HG03378 (cell line): ENCODE data around the gene DYNC2H1.

ENCODE experiments used
- ATAC-seq: cut with Tn5 transposase; IDR thresholded peaks from one replicate; pipeline ENCODE4 v1.9.1; 2021; ENCODE audit warnings: mild to moderate bottlenecking, moderate library complexity; ENCODE audit not compliant: unreplicated experiment

DYNC2H1 gene

DNA sequence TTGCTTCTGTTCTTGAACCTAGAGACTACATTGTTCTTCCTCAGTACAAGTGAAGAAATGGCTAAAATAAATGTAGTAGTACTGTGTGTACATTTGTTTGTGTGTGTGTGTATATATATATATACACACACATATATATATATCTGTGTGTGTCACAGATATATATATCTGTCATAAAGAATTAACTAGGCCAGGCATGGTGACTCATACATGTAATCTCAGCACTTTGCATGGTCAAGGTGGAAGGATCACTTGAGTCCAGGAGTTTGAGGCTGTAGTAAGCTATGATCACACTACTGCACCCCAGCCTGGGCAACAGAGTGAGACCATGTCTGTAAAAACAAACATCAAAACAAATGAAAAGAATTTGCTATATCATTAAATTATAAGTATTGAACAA lies 164.8 kb downstream of the DYNC2H1 start:
- ATAC-seq = no peak

DNA sequence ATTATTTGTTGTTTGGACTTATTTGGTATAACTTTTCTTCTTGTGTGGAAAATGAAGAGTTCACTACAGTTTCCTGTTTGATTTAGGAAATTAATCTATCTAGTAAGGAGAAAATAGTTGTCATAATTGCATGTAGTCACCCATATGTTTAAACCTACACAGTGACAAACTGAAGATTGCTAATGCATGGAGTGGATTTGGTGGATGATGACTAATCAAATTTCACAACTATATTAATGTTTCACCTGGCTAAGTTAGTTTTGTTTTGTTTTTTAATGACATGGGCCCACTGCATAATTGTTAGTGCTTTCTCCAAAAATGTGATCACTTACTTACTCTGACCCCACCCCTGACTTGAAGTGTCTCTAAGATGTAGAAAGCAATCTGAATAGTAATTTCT lies 170.6 kb downstream of the DYNC2H1 start:
- ATAC-seq = no peak

DNA sequence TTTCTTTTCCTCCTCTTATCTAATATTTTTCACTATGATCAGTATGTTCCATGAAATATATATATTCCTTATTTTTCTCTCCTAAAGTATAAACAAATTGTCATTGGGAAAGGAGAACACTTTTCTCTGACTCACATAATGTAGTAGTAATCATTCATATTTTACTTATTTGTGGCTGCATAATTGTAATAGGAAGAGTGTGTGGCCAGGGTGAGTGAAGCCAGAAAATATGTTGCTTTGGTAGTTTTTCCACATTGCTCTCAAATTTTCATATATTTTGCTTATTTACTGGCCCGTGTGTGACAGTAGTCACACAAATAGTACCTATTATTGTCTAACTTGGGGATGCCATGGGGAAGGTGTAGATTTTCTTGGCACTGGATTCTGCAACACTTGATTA lies 172.1 kb downstream of the DYNC2H1 start:
- no peak for ATAC-seq

DNA sequence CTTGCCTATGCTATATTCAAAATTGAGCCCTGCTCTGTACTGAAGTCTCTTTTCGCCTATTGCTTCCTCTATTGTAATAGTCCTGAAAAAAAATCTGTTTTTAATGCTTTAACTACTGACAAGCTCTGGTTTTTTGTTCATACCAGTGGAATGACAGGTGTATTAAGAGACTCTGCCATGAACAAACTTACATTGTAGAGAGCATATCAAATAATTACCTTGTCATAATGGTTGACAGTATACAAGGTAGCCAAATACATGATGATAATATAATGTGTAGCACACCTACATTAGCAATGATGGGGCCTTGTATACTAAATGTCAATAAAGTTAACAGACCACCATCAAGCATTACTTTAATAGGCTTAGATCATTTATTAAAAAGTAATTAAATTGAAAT lies 175.0 kb downstream of the DYNC2H1 start:
- ATAC-seq = no peak

DNA sequence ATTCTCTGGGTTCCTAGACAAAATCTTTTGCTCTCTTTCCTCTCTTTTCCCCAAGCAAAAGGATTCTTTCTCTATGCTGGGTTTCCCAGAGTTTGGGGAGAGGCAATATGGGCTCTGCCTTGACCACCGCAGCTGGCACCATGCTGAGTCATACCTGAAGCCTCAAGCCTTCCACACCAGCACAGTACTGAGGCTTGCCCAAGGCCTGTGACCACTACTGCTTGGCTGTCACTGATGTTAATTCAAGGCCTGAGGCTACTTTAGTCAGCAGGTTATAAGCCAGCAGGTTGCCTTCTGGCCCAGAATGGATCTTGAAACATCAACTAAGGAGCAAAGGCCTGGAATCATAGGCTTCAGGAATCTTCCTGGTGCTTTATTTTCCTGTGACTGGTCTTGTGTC lies 185.3 kb downstream of the DYNC2H1 start:
- ATAC-seq = no peak

DNA sequence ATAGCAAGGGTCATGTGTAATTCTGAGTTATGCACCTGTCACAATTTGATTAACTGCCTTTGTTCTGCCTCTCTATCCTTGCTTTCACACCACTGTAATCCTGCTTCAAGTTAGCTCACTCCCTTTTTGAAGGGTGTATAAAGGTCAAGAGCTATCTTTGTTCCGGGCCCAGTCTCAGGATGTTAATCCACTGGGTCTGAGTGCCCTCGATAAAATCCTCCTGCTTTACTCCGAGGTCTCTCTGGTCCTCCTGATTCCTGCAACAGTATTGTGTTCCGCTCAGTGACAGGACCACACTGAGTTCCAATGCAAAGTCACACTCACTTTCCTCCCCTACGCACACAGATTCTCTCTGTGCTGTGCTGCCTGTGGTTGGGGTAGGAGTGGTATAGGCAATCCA lies 186.5 kb downstream of the DYNC2H1 start:
- ATAC-seq = no peak

DNA sequence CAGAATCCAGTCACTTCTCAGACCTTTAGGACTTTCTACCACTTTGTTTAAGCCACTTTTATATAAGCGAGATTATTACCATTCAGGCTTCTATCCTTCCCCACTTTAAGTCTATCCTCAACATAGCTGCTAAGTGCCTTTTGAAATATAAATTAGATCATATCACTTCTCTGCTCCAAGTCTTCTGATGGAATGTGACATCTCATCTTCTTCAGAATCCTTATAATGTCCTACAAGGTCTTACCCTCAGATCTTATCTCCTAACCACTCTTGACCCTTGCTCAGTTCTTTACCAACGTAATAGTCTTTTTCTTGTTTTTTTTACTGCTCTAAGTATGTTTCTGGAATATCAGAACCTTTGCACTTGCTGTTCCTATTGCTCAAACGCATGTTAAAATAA lies 188.7 kb downstream of the DYNC2H1 start:
- ATAC-seq = no peak

DNA sequence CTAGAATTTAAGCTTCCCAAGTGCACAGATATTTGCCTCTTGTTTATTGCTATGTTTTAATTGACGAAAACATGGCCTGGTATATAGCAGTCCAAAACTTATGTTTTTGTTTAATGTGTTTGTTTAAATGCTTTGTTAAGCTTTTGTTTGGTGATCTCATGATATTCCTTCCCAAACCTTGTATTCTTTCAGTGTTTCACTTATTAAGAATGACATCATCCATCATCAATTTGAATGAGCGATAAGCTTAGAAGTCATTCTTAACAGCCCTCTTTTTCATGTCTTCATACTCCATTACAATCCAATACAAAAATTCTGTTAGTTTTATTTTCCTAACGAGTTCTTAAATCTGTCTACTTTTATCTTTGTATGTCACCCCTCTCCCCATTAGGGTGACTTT lies 206.0 kb downstream of the DYNC2H1 start:
- ATAC-seq = no peak

DNA sequence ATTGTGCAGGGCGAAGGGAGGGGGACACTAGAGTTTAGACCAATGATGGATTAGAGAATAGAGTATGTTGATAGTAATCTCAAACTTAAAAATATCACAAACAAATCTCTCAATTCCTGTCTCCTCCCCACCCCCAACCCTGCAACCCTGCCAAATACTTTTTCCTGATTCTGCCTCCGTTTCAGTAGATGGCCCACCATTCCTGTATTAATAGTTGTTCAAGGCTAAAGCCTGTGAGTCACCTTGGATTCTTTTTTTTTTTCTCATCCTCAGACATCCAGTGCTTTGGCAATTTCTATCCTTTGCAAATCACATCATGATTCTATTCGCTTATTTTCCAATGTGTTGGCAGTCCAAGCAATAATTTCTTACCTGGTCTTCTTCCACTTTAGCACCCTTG lies 207.9 kb downstream of the DYNC2H1 start:
- no peak for ATAC-seq

DNA sequence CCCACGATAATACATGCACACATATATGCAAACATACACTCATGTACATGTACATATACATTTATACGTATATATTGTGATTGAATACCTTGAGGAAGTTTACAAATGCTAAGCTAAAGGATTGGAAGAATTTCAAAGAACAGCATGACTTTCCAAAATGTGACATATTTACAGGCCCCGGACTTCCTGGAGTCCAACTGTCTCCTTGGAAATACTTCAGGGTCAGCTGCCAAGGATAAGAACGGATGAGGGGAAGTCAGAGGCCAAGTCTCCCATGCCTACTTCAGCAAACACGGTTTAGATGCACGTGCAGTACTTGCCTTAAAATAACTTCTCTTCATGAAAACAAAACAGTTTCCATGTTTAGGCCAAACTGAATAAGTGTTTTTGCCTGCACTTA lies 213.6 kb downstream of the DYNC2H1 start:
- ATAC-seq = no peak

DNA sequence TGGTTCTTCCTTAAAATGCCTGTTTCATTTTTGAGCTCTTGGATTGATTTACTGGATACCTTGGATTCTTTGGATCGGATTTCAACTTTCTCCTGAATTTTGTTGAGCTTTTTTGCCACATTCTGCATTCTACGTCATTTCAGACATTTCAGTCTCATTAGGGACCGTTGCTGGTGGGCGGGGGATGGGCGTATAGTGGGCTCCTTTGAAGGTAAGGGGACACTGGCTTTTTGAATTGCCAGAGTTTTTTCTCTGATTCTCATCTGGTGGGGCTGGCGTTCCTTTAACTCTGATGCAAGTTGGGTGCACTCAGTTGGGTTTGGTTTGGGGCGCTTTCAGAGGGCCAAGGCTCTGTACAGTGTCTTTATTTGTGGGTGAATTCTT lies 216.5 kb downstream of the DYNC2H1 start:
- ATAC-seq = no peak

DNA sequence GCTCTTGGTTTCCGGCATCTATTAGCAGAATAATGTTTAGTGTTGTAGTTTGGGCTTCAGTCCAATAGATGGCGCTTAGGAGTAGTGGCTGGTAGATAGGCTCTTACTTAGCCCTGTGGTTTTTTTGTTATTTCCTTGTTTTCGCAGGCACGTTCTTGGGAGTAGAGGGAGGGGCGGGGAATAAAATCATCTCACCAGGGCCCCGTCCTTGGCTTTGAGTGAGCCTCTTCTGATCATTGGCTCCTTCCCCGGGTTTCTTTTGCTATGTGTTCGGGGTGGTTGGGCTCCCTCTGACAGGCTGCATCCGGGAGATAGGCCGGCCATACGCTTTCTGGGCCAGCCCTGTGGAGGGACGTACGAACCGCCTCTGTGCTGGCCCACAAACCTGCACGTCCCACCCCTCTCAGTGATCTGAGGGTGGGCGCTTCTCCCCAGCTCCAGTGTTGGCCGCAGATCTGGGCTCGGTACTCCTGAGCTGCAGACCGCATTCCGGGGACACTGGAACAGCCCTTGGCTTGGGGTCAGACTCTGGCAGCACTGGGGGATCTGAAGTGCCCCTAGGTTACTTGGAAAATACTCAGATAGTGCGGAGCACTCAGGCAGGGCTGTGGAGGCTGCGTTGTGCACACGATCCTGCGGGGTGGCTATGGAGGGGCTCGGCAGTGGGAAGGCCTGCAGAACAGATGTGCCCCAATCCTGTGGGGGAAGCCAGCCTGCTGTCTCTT lies 217.0 kb downstream of the DYNC2H1 start:
- peak; percentile 96 for ATAC-seq

DNA sequence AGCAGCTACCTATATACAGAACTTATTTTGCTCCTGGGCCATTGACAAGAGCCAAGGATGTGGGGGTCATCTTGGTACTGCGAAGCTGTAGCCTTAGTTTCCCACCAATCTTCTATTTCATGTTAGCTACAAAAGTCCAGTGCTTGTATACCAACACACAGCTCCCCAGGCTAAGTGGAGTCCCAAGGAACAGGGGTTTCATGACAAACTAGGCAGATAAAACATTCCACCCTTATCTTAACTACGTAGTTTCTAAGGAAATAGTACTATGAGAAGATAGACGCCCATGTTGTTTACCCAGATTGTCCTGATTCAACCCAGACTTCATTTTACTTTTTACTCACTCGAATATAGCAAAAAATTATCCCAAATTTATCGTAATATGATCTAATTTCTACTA lies 218.5 kb downstream of the DYNC2H1 start:
- ATAC-seq = no peak

DNA sequence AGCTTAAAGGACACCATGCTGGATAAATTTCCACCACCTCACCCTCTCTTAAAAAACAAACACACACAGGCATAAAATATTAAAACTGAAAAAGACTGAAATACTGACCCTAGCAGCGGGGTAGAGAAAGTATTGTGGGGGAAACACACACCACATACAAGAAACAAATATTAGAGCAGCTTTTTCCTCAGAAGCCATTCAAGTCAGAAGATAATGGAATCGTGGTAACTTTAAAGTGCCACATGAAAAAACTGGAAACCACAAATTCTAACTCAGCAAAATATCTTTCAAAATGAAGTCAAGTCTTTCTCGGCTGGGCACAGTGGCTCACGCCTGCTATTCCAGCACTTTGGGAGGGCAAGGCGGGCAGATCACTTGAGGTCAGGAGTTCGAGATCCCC lies 223.2 kb downstream of the DYNC2H1 start:
- ATAC-seq = no peak

DNA sequence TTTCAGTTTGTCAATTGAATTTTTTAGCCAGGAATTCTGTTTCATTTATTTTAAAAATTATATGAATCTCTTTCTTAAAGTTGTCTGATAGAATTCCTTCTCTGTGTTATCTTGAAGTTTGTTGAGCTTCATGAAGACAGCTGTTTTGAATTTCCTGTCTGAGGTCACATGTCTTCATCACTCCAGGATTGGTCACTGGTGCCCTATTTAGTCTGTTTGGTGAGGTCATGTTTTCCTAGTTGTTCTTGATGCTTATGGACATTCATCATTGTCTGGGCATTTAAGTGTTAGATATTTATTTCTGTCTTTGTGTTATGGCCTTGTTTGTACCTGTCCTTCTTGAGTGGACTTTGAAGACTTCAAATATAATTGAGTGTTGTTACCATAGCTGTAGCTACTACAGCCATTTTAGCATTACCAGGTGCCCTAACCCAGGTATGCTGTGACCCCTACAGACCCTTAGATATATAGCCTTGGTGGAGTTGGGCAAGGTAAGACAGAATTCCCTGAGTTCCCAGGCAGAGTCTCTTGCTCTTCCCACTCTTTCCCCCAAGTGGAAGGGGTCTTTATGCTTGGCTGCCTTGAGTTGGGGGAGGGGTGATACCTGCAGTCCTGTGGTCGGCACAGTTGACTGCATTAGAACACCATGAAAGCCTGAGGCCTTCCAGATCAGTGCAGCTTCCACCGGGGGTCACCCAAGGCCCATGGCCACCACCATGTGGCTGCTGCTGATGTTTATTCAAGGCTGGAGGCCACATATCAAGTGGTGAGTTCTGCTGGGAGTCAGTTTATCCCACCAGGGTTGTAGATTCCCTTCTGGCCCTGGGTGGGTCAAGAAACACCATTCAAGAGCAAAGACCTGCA lies 229.6 kb downstream of the DYNC2H1 start:
- ATAC-seq = no peak

DNA sequence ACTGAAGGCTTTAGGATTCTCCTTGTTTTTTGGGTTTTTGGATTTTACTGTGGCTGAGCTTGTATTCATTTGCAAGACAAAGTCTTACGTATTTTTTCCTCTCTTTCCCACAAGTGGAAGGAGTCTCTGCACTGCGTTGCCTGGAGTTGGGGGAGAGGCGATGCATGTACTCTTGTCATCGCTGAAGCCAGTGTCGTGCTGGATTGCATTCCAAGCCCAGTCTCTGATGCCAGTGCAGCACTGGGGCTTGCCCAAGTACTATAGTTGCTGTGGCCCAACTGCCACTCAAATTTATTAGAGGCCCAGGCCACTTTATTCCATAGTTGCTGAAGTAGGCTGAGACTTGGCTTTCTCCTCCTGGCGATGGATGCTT lies 230.2 kb downstream of the DYNC2H1 start:
- ATAC-seq = no peak

DNA sequence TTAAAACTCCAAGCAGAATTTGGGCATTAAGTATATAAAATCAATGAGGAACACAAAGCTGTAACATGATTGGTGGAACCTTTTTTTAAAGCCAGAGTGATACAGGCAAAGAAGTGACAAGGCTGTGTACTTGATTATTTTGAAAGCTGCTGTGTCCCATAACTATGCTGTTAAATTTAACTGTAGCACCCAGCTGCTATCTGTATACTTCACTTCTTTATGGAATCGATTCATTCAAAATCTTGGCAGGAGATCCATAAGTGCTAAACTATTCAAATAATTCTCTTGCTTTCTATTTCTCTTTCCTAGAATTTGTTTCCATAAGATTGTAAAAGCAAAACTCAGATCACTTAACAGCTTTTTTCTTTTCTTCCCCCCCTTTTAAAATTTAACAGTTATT lies 231.7 kb downstream of the DYNC2H1 start:
- ATAC-seq = no peak

DNA sequence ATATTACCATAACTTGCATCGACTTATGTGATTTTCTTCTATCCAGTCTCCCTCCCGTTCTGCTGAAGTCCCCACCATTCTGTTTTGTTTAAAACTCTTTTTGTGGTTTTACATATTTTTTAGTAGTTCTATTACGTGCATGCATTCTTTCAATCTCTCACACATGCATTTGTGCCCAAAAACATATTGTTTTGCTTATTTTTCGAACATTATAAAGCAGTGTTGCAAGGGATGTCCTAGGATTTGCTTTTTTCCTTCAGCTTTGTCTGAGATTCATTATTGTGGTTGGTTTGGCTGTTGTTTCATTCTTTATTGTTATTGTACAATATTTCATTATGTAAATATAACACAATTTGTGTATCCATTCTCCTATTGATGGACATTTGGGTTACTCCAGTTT lies 235.7 kb downstream of the DYNC2H1 start:
- no peak for ATAC-seq

DNA sequence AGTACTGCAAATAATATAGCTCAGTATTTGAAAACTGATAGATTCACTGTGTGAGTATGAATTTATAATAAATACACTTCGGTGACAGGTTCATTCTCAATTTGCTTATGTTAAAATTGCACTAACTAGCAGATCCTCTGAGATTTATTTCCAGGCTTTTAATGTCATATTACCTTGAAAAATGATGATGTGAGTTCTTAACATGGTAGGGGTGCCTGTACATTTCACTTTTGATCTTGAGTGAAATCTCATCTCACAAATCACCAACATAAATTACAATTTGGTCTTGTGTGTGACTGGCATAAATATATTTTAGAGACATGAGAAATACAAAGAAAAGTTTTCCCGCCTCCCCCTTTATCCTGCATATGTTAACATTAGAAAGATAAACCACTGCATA lies 240.4 kb downstream of the DYNC2H1 start:
- no peak for ATAC-seq

DNA sequence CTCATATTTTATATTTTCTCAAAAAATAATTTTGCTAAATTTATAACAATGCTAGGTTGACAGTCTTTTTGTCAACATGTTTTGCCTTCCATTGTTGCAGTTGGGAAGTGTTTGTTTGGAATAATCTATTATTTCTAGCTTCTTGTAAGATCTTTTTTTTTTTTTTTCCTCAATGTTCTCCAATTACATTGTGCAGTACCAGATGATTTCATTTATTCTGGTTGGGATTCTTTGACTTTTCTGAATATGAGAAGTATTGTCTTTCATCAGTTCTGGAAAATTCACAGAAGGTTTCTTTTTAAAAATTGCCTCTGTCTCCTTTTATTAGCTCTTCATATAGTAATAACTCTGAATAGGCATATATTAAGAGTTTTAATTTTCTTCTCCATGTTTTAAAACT lies 245.4 kb downstream of the DYNC2H1 start:
- no peak for ATAC-seq

DNA sequence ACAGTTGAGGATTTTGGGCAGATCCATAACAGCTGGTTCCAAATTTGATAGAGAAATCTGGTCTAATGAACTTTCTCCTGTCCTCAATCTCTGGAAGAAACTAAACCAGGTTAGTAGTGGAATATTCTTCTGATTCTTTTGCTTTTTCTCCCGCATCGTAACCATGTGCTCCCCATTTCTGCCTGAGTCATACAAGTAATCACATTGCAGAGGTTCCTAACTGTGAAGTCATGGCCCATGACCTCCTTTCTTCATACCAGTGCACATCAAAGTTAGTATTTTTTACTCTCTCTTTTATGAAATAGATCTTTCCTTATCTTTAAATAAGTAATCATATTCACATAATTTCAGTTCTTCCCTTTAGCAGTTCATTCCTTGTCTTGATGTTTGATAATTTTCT lies 249.0 kb downstream of the DYNC2H1 start:
- no peak for ATAC-seq

DNA sequence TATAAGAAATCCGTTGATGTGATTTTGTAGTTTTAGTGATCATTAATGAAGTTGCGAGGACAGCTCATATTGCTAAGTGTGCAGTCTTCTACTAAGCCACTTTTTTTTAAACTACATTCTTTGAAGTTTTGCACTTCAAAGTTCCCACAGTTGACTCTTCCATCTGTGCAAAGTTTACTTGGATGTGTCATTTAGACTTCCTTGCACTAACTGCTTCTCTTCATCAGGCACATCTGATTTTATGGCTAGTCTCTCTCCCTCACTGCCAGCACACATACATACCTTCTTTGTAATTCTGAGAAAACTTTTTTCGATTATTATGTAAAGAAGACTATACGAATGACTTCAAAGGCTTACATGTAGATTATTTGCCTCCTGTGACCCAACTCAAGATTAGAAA lies 250.0 kb downstream of the DYNC2H1 start:
- no peak for ATAC-seq

DNA sequence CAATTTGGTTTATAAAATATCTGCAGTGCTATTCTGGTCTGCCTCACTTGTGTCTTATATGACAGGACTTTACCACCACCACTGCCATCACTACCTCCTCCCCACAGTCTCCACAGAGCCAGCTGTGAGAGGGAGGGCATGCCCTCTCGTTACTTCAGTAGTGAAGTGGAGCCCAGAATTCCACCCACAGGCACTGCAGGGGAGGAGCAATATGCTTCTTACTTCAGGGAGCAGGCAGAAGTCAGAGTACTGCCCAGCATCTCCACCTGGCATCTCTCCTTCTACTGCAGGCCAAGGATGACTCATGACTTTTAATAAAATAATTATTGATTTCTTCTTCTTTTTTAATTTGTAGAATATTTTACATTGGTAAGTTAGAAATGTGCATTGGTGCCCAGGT lies 255.5 kb downstream of the DYNC2H1 start:
- no peak for ATAC-seq
